Measurements from ENCODE around the gene ANKRD11.

ANKRD11 gene

GRCh38 chr16:89397331-89397861, 93.0 kb downstream of the ANKRD11 start:
- Histone ChIP-seq H3K18ac (ENCODE audit: low read depth in 1 of 2, low read length in 2 of 2) (no peak overlapping the region), H3K14ac (ENCODE audit: low read length in 2 of 2) (no peak overlapping the region), H3K9me3 (ENCODE audit: control insufficient read depth, low read length) (no peaks in the 10 kb centered on the region), H2AFZ (ENCODE audit: low read depth, low read length) (no peak overlapping the region), H3K4me3 (ENCODE audit: insufficient read depth in 1 of 2, low read depth in 1 of 2, low read length in 2 of 2) (no peak overlapping the region), H3K27me3 (ENCODE audit: control insufficient read depth in 1 of 2, insufficient read depth in 1 of 2, low read length in 2 of 2) (no peaks in the 10 kb centered on the region), H2BK15ac (ENCODE audit: low read depth, poor library complexity, severe bottlenecking) (no peak overlapping the region), H4K8ac (ENCODE audit: low read length) (no peak overlapping the region), H3K9ac (ENCODE audit: low read length) (no peak overlapping the region), H3K4me1 (ENCODE audit: control insufficient read depth, insufficient read depth, low read depth, low read length) (peaks cover 25% of the 10 kb centered on the region), H2AK5ac (ENCODE audit: low read length, severe bottlenecking) (no peak overlapping the region), H3K79me1 (replicated peaks; ENCODE audit: low read length, poor library complexity, severe bottlenecking) (peaks cover 10% of the 10 kb centered on the region), H3K4me2 (ENCODE audit: low read length, poor library complexity, severe bottlenecking) (no peak overlapping the region), H3K36me3 (ENCODE audit: control insufficient read depth in 1 of 2, insufficient read depth in 2 of 2, low read depth in 1 of 2, low read length in 2 of 2) (peaks cover 11 to 20% of the 10 kb centered on the region in 2 experiments), H3K23ac (ENCODE audit: low read length in 2 of 2) (no peak overlapping the region), H4K91ac (ENCODE audit: low read length) (no peak overlapping the region), H3K27ac (ENCODE audit: low read length, poor library complexity, severe bottlenecking) (no peak overlapping the region), H3K4ac (ENCODE audit: low read depth in 1 of 2, low read length in 2 of 2) (no peak overlapping the region), H2BK120ac (ENCODE audit: low read depth, low read length) (no peak overlapping the region), H2BK5ac (ENCODE audit: low read depth, low read length, poor library complexity, severe bottlenecking) (no peak overlapping the region), H2BK12ac (ENCODE audit: low read length in 2 of 2) (no peak overlapping the region)
- no peak for DNase-seq
- 98% methylated on average over 16 of the region's 16 CpGs for WGBS

GRCh38 chr16:89396156-89396555, 94.2 kb downstream of the ANKRD11 start:
- no peaks in the 10 kb centered on the region for H3K9me3 ChIP-seq (ENCODE audit: control insufficient read depth, low read length)
- no peak overlapping the region for H3K14ac ChIP-seq (ENCODE audit: low read length in 2 of 2)
- H2AFZ ChIP-seq (ENCODE audit: low read depth, low read length) = no peak overlapping the region
- H3K18ac ChIP-seq (ENCODE audit: low read depth in 1 of 2, low read length in 2 of 2) = no peak overlapping the region
- no peak overlapping the region for H4K91ac ChIP-seq (ENCODE audit: low read length)
- H3K9ac ChIP-seq (ENCODE audit: low read length) = no peak overlapping the region
- H3K79me1 ChIP-seq (replicated peaks; ENCODE audit: low read length, poor library complexity, severe bottlenecking) = peaks cover 12% of the 10 kb centered on the region
- peaks cover 11 to 23% of the 10 kb centered on the region in 2 experiments for H3K36me3 ChIP-seq (ENCODE audit: control insufficient read depth in 1 of 2, insufficient read depth in 2 of 2, low read depth in 1 of 2, low read length in 2 of 2)
- H3K4me1 ChIP-seq (ENCODE audit: control insufficient read depth, insufficient read depth, low read depth, low read length) = peaks cover 28% of the 10 kb centered on the region
- DNase-seq = no peak
- no peak overlapping the region for H2BK12ac ChIP-seq (ENCODE audit: low read length in 2 of 2)
- H2BK5ac ChIP-seq (ENCODE audit: low read depth, low read length, poor library complexity, severe bottlenecking) = no peak overlapping the region
- no peak overlapping the region for H2BK120ac ChIP-seq (ENCODE audit: low read depth, low read length)
- H2AK5ac ChIP-seq (ENCODE audit: low read length, severe bottlenecking) = no peak overlapping the region
- H3K4me2 ChIP-seq (ENCODE audit: low read length, poor library complexity, severe bottlenecking) = no peak overlapping the region
- H3K4me3 ChIP-seq (ENCODE audit: insufficient read depth in 1 of 2, low read depth in 1 of 2, low read length in 2 of 2) = no peak overlapping the region
- H3K4ac ChIP-seq (ENCODE audit: low read depth in 1 of 2, low read length in 2 of 2) = no peak overlapping the region
- H3K27me3 ChIP-seq (ENCODE audit: control insufficient read depth in 1 of 2, insufficient read depth in 1 of 2, low read length in 2 of 2) = no peaks in the 10 kb centered on the region
- H3K23ac ChIP-seq (ENCODE audit: low read length in 2 of 2) = no peak overlapping the region
- no peak overlapping the region for H3K27ac ChIP-seq (ENCODE audit: low read length, poor library complexity, severe bottlenecking)
- 95% methylated on average over 12 of the region's 13 CpGs for WGBS
- H2BK15ac ChIP-seq (ENCODE audit: low read depth, poor library complexity, severe bottlenecking) = no peak overlapping the region
- no peak overlapping the region for H4K8ac ChIP-seq (ENCODE audit: low read length)

- peak; percentile 92 for DNase-seq
- no peak overlapping the region for H4K91ac ChIP-seq (ENCODE audit: low read length)
- peaks cover 11 to 24% of the 10 kb centered on the region in 2 experiments for H3K36me3 ChIP-seq (ENCODE audit: control insufficient read depth in 1 of 2, insufficient read depth in 2 of 2, low read depth in 1 of 2, low read length in 2 of 2)
- no peak overlapping the region for H3K4ac ChIP-seq (ENCODE audit: low read depth in 1 of 2, low read length in 2 of 2)
- peaks cover 27% of the 10 kb centered on the region for H3K4me1 ChIP-seq (ENCODE audit: control insufficient read depth, insufficient read depth, low read depth, low read length)
- H3K14ac ChIP-seq (ENCODE audit: low read length in 2 of 2) = no peak overlapping the region
- peak overlapping the region; percentile 3 for H3K9ac ChIP-seq (ENCODE audit: low read length)
- H2AK5ac ChIP-seq (ENCODE audit: low read length, severe bottlenecking) = no peak overlapping the region
- no peak overlapping the region for H4K8ac ChIP-seq (ENCODE audit: low read length)
- no peaks in the 10 kb centered on the region for H3K27me3 ChIP-seq (ENCODE audit: control insufficient read depth in 1 of 2, insufficient read depth in 1 of 2, low read length in 2 of 2)
- peak overlapping the region; percentile 25 for H3K27ac ChIP-seq (ENCODE audit: low read length, poor library complexity, severe bottlenecking)
- H2AFZ ChIP-seq (ENCODE audit: low read depth, low read length) = no peak overlapping the region
- peak overlapping the region in 1 of 2 experiments; percentile 56 for H3K23ac ChIP-seq (ENCODE audit: low read length in 2 of 2)
- H2BK120ac ChIP-seq (ENCODE audit: low read depth, low read length) = no peak overlapping the region
- no peak overlapping the region for H3K18ac ChIP-seq (ENCODE audit: low read depth in 1 of 2, low read length in 2 of 2)
- peak overlapping the region; percentile 36 for H3K4me2 ChIP-seq (ENCODE audit: low read length, poor library complexity, severe bottlenecking)
- H2BK15ac ChIP-seq (ENCODE audit: low read depth, poor library complexity, severe bottlenecking) = no peak overlapping the region
- WGBS = 83% methylated on average over 27 of the region's 28 CpGs
- H3K4me3 ChIP-seq (ENCODE audit: insufficient read depth in 1 of 2, low read depth in 1 of 2, low read length in 2 of 2) = peak overlapping the region in 1 of 2 experiments; percentile 17
- peaks cover 10% of the 10 kb centered on the region for H3K79me1 ChIP-seq (replicated peaks; ENCODE audit: low read length, poor library complexity, severe bottlenecking)
- H2BK5ac ChIP-seq (ENCODE audit: low read depth, low read length, poor library complexity, severe bottlenecking) = no peak overlapping the region
- no peaks in the 10 kb centered on the region for H3K9me3 ChIP-seq (ENCODE audit: control insufficient read depth, low read length)
- H2BK12ac ChIP-seq (ENCODE audit: low read length in 2 of 2) = no peak overlapping the region
Measured at GRCh38 chr16:89395150-89396142, 94.9 kb downstream of the ANKRD11 start.

- Histone ChIP-seq H3K27ac (ENCODE audit: low read length, poor library complexity, severe bottlenecking) (no peak overlapping the region), H3K4me3 (ENCODE audit: insufficient read depth in 1 of 2, low read depth in 1 of 2, low read length in 2 of 2) (no peak overlapping the region), H3K79me1 (replicated peaks; ENCODE audit: low read length, poor library complexity, severe bottlenecking) (peaks cover 10% of the 10 kb centered on the region), H4K8ac (ENCODE audit: low read length) (no peak overlapping the region), H3K14ac (ENCODE audit: low read length in 2 of 2) (peak overlapping the region in 1 of 2 experiments; percentile 93), H2BK12ac (ENCODE audit: low read length in 2 of 2) (no peak overlapping the region), H3K36me3 (ENCODE audit: control insufficient read depth in 1 of 2, insufficient read depth in 2 of 2, low read depth in 1 of 2, low read length in 2 of 2) (peaks cover 11 to 14% of the 10 kb centered on the region in 2 experiments), H3K9ac (ENCODE audit: low read length) (no peak overlapping the region), H2BK5ac (ENCODE audit: low read depth, low read length, poor library complexity, severe bottlenecking) (no peak overlapping the region), H3K4me2 (ENCODE audit: low read length, poor library complexity, severe bottlenecking) (no peak overlapping the region), H2AK5ac (ENCODE audit: low read length, severe bottlenecking) (no peak overlapping the region), H3K4ac (ENCODE audit: low read depth in 1 of 2, low read length in 2 of 2) (no peak overlapping the region), H4K91ac (ENCODE audit: low read length) (no peak overlapping the region), H2AFZ (ENCODE audit: low read depth, low read length) (no peak overlapping the region), H3K4me1 (ENCODE audit: control insufficient read depth, insufficient read depth, low read depth, low read length) (peaks cover 25% of the 10 kb centered on the region), H2BK15ac (ENCODE audit: low read depth, poor library complexity, severe bottlenecking) (no peak overlapping the region), H3K18ac (ENCODE audit: low read depth in 1 of 2, low read length in 2 of 2) (no peak overlapping the region), H2BK120ac (ENCODE audit: low read depth, low read length) (no peak overlapping the region), H3K27me3 (ENCODE audit: control insufficient read depth in 1 of 2, insufficient read depth in 1 of 2, low read length in 2 of 2) (no peaks in the 10 kb centered on the region), H3K9me3 (ENCODE audit: control insufficient read depth, low read length) (no peaks in the 10 kb centered on the region), H3K23ac (ENCODE audit: low read length in 2 of 2) (peak overlapping the region in 1 of 2 experiments; percentile 46)
- 87% methylated on average over 14 of the region's 14 CpGs for WGBS
- no peak for DNase-seq
Measured at GRCh38 chr16:89393738-89394406, 96.5 kb downstream of the ANKRD11 start.

Measured in mesenchymal stem cell (in vitro differentiated cells and primary cell).